Large intestine (tissue), 3 donors: ENCODE measurements around the gene CFAP61. TPM values are rescaled to one million over a fixed set of nuclear protein-coding genes. Genes with fewer than 3 reads are reported as not detected.

Experiments
- DNase-seq, 2 donors: peaks; one replicate each; pipeline versions ENCODE4 v3.0.0 to v3.0.0-alpha.2; 2013
- H3K27ac ChIP-seq: one replicate; pipeline ENCODE4 v1.5.1; 2013; ENCODE audit warnings: low read length
- H3K27me3 ChIP-seq: 2 replicates; pipeline ENCODE4 v1.6.1; 2013; ENCODE audit warnings: low read length; ENCODE audit not compliant: control insufficient read depth, insufficient read depth
- H3K36me3 ChIP-seq: 2 replicates; pipeline ENCODE4 v1.6.1; 2013; ENCODE audit warnings: low read length; ENCODE audit not compliant: control insufficient read depth, insufficient read depth
- H3K4me1 ChIP-seq: one replicate; pipeline ENCODE4 v1.6.1; 2013; ENCODE audit warnings: low read length; ENCODE audit not compliant: control insufficient read depth, insufficient read depth
- H3K4me3 ChIP-seq: one replicate; pipeline ENCODE4 v1.5.1; 2013; ENCODE audit warnings: low read length
- H3K9me3 ChIP-seq: one replicate; pipeline ENCODE4 v1.6.1; 2013; ENCODE audit warnings: mild to moderate bottlenecking, low read depth, low read length, moderate library complexity; ENCODE audit not compliant: control insufficient read depth
- WGBS: methylation state at CpG from one replicate; pipeline ENCODE4 v1.1.5; 2013; ENCODE audit warnings: low lambda C conversion rate; ENCODE audit not compliant: insufficient coverage; 5-methylcytosine and 5-hydroxymethylcytosine counted together
- polyA plus RNA-seq: library from polyadenylated mRNA; unstranded; fragments of 120-200 nt; gene quantifications from one replicate; pipeline ENCODE4 v1.2.1, GENCODE V29; 2013

CFAP61 gene
- polyA plus RNA-seq, 1 donor, result 0.36 TPM

- H3K27me3 ChIP-seq, result no peaks in the 10 kb centered on the region
- H3K9me3 ChIP-seq, result no peaks in the 10 kb centered on the region
- DNase-seq, result no peak
- no peaks in the 10 kb centered on the region for H3K36me3 ChIP-seq
- H3K4me1 ChIP-seq, result no peaks in the 10 kb centered on the region
- H3K4me3 ChIP-seq, result no peak overlapping the region
- H3K27ac ChIP-seq, result no peak overlapping the region
- no CpG with 5 or more reads among the region's 15 CpGs for WGBS
Observed at GRCh38 chr20:20246996-20247633, 194.8 kb downstream of the CFAP61 start.

- no peaks in the 10 kb centered on the region for H3K4me1 ChIP-seq
- no peaks in the 10 kb centered on the region for H3K27me3 ChIP-seq
- H3K4me3 ChIP-seq, result no peak overlapping the region
- H3K27ac ChIP-seq, result no peak overlapping the region
- H3K9me3 ChIP-seq, result no peaks in the 10 kb centered on the region
- no peak for DNase-seq
- no peaks in the 10 kb centered on the region for H3K36me3 ChIP-seq
- WGBS, result 93% methylated on average over 4 of the region's 6 CpGs
Observed at GRCh38 chr20:20248620-20249200, 196.4 kb downstream of the CFAP61 start.

- Histone ChIP-seq H3K36me3 (no peaks in the 10 kb centered on the region), H3K9me3 (no peaks in the 10 kb centered on the region), H3K27me3 (no peaks in the 10 kb centered on the region), H3K4me1 (no peaks in the 10 kb centered on the region), H3K27ac (no peak overlapping the region), H3K4me3 (no peak overlapping the region)
- no CpG with 5 or more reads among the region's 10 CpGs for WGBS
- no peak for DNase-seq
Observed at GRCh38 chr20:20251317-20251716, 199.0 kb downstream of the CFAP61 start.

- Histone ChIP-seq H3K4me1 (no peaks in the 10 kb centered on the region), H3K9me3 (no peaks in the 10 kb centered on the region), H3K27me3 (no peaks in the 10 kb centered on the region), H3K36me3 (no peaks in the 10 kb centered on the region), H3K4me3 (no peak overlapping the region), H3K27ac (no peak overlapping the region)
- no CpG with 5 or more reads among the region's 8 CpGs for WGBS
- DNase-seq, result no peak
Observed at GRCh38 chr20:20251836-20252235, 199.5 kb downstream of the CFAP61 start.

- no peaks in the 10 kb centered on the region for H3K36me3 ChIP-seq
- H3K4me3 ChIP-seq, result no peak overlapping the region
- no peaks in the 10 kb centered on the region for H3K9me3 ChIP-seq
- DNase-seq, result no peak
- WGBS, result 98% methylated on average over 3 of the region's 6 CpGs
- H3K4me1 ChIP-seq, result no peaks in the 10 kb centered on the region
- H3K27ac ChIP-seq, result no peak overlapping the region
- no peaks in the 10 kb centered on the region for H3K27me3 ChIP-seq
Observed at GRCh38 chr20:20253039-20253743, 200.9 kb downstream of the CFAP61 start.

- WGBS, result no CpG with 5 or more reads among the region's 6 CpGs
- Histone ChIP-seq H3K27ac (no peak overlapping the region), H3K36me3 (no peaks in the 10 kb centered on the region), H3K27me3 (no peaks in the 10 kb centered on the region), H3K4me1 (no peaks in the 10 kb centered on the region), H3K9me3 (no peaks in the 10 kb centered on the region), H3K4me3 (no peak overlapping the region)
- no peak for DNase-seq
Observed at GRCh38 chr20:20253744-20254330, 201.5 kb downstream of the CFAP61 start.

GRCh38 chr20:20255099-20255498, 202.8 kb downstream of the CFAP61 start:
- Histone ChIP-seq H3K4me3 (no peak overlapping the region), H3K4me1 (no peaks in the 10 kb centered on the region), H3K9me3 (no peaks in the 10 kb centered on the region), H3K27ac (no peak overlapping the region), H3K36me3 (no peaks in the 10 kb centered on the region), H3K27me3 (no peaks in the 10 kb centered on the region)
- 83% methylated on average over 1 of the region's 3 CpGs for WGBS
- DNase-seq, result no peak

GRCh38 chr20:20259533-20259932, 207.2 kb downstream of the CFAP61 start:
- WGBS, result no CpG with 5 or more reads among the region's 2 CpGs
- DNase-seq, result no peak
- no peak overlapping the region for H3K27ac ChIP-seq

GRCh38 chr20:20261159-20261558, 208.8 kb downstream of the CFAP61 start:
- H3K27me3 ChIP-seq, result no peaks in the 10 kb centered on the region
- DNase-seq, result no peak
- no peaks in the 10 kb centered on the region for H3K4me1 ChIP-seq
- WGBS, result 86% methylated on average over 1 of the region's 1 CpG
- no peaks in the 10 kb centered on the region for H3K36me3 ChIP-seq
- no peak overlapping the region for H3K4me3 ChIP-seq
- no peaks in the 10 kb centered on the region for H3K9me3 ChIP-seq
- no peak overlapping the region for H3K27ac ChIP-seq

More at GRCh38 chr20:20259533-20259932, 207.2 kb downstream of the CFAP61 start:
- Histone ChIP-seq H3K27me3 (no peaks in the 10 kb centered on the region), H3K4me3 (no peak overlapping the region), H3K4me1 (no peaks in the 10 kb centered on the region), H3K9me3 (no peaks in the 10 kb centered on the region), H3K36me3 (no peaks in the 10 kb centered on the region)

GRCh38 chr20:20265210-20265609, 212.9 kb downstream of the CFAP61 start:
- no CpG with 5 or more reads among the region's 2 CpGs for WGBS
- no peak for DNase-seq
- H3K36me3 ChIP-seq, result no peaks in the 10 kb centered on the region
- H3K9me3 ChIP-seq, result no peaks in the 10 kb centered on the region
- no peaks in the 10 kb centered on the region for H3K4me1 ChIP-seq
- H3K27ac ChIP-seq, result no peak overlapping the region
- no peaks in the 10 kb centered on the region for H3K27me3 ChIP-seq
- no peak overlapping the region for H3K4me3 ChIP-seq
